ENCODE results near the gene OR52W1.

OR52W1 gene

DNA sequence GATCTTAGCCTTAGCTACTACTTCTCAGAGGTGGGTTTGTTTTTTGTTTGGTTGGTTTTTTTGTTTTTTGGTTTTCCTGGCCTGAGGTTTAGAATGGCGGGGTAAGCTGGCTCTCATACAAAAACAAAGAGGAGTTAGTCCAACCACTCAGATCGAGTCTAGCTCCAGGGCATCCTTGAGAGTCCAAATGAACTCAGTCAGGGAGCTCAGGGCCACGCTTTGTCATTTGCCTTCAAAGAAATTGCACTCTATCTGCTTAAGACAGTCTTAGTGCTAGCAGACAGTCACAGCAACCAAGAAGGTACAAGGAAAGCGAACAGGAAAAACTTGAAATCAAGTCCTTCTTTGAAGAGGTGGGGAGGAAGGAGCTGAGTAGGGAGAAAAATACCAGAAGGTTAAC lies 17.5 kb downstream of the OR52W1 start:
- TF ChIP-seq, protein P1, sequence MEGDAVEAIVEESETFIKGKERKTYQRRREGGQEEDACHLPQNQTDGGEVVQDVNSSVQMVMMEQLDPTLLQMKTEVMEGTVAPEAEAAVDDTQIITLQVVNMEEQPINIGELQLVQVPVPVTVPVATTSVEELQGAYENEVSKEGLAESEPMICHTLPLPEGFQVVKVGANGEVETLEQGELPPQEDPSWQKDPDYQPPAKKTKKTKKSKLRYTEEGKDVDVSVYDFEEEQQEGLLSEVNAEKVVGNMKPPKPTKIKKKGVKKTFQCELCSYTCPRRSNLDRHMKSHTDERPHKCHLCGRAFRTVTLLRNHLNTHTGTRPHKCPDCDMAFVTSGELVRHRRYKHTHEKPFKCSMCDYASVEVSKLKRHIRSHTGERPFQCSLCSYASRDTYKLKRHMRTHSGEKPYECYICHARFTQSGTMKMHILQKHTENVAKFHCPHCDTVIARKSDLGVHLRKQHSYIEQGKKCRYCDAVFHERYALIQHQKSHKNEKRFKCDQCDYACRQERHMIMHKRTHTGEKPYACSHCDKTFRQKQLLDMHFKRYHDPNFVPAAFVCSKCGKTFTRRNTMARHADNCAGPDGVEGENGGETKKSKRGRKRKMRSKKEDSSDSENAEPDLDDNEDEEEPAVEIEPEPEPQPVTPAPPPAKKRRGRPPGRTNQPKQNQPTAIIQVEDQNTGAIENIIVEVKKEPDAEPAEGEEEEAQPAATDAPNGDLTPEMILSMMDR (IDR thresholded peaks at IDR 0.05; ENCODE audit: borderline replicate concordance, insufficient read depth, low read depth, low read length), result no peak
- no peak overlapping the region for H3K4me3 ChIP-seq (ENCODE audit: low read depth, low read length)

DNA sequence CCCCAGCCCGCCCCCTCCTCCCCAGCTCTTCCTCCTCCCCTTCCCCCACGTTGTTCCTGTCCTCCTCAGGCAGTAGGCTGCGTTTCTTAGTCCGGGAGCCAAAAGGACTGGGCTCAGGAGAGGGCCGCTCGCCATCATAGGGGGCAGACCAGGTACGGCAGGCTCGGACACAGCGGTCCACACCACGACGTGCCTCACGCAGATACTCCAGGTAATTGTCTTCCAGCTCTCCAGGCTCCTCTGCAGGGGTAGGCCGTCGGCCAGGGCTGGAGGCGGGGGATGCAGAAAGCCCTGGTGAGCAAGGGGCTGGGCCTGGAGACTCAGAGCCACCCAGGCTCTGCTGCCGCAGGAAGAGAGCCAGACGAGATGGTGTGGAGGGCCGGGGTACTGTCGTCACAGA lies 18.7 kb downstream of the OR52W1 start:
- no peak overlapping the region for H3K4me3 ChIP-seq (ENCODE audit: low read depth, low read length)
- TF ChIP-seq, protein P1 (IDR thresholded peaks at IDR 0.05; ENCODE audit: borderline replicate concordance, insufficient read depth, low read depth, low read length), result no peak

DNA sequence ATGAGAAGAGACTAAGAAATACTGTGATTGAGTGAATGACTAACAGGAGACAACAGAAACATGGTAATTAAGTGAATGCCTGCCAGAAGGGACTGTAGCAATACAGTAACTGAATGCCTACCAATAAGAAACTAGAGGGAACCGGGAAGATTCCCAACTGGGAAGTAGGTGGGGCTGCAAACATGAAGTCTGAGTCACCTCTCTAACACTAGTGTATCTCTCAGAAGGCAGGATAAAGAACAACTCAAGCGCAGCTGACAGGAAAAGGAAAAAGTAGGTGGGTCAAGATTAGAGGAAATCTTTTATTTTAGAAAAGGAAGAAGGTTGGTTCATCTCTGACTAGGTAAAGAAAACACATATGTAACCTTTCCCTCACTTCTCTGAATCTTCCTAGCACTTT lies 20.3 kb downstream of the OR52W1 start:
- TF ChIP-seq, protein P1 (IDR thresholded peaks at IDR 0.05; ENCODE audit: borderline replicate concordance, insufficient read depth, low read depth, low read length), result no peak
- H3K4me3 ChIP-seq (ENCODE audit: low read depth, low read length), result no peak overlapping the region

DNA sequence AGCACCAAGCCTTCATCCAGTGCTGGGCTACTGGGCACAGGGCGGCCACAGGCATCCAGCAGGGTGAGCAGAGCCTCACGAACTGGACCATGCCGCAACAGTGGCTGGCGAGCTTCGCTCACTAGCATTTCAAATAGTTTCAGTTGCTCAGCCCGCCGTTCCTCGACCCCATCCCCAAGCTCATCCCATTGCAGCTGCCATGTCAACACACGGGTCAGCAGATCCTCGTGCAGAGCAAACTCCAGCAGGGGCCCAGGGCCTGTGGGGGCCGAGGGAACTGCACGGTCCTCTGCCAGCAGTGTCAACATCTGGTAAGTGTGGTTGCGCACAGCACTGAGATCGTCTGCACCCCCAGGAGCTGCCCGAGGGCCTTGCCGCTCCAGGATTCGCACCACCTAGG lies 24.8 kb downstream of the OR52W1 start:
- H3K4me3 ChIP-seq (ENCODE audit: low read depth, low read length), result no peak overlapping the region
- TF ChIP-seq, protein P1 (IDR thresholded peaks at IDR 0.05; ENCODE audit: borderline replicate concordance, insufficient read depth, low read depth, low read length), result no peak

DNA sequence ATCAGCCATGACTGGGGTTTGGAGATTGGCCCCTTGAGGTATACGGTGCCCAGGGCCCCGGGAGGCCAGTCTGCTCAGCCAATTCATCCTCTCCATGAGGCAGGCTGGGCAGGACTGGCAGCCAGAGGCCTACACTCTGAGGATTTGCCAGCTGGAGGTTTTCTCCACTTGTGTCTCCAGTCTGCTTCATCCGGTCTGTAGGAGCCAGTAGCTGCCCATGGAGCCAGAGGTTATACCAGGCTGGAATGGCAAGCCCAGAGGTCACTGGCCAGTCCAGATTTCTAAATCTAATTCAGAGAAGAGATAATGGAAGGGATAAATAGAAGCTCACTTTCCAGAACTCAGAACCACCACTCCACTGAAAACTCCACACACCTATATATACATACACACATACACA lies 25.4 kb downstream of the OR52W1 start:
- H3K4me3 ChIP-seq (ENCODE audit: low read depth, low read length), result no peak overlapping the region
- TF ChIP-seq, protein P1 (IDR thresholded peaks at IDR 0.05; ENCODE audit: borderline replicate concordance, insufficient read depth, low read depth, low read length), result no peak

DNA sequence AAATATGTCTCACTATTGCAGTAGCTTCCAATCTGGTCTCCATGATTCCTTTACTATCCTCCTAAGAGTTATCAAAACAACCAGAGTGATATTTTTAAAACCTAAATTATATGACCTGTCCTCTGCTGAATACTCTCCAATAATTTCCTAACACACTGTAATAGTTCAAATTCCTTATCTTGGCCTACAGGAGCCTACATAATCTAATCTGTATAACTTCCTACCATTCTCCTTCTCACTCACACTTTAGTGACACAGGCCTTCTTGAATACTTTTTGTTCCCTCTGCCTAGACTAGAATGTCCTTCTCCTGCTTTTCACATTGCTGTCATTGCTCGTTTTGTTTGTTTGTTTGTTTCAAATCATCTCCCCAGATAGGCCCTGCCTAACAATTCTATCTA lies 26.0 kb downstream of the OR52W1 start:
- H3K4me3 ChIP-seq (ENCODE audit: low read depth, low read length), result no peak overlapping the region
- TF ChIP-seq, protein P1 (IDR thresholded peaks at IDR 0.05; ENCODE audit: borderline replicate concordance, insufficient read depth, low read depth, low read length), result no peak

DNA sequence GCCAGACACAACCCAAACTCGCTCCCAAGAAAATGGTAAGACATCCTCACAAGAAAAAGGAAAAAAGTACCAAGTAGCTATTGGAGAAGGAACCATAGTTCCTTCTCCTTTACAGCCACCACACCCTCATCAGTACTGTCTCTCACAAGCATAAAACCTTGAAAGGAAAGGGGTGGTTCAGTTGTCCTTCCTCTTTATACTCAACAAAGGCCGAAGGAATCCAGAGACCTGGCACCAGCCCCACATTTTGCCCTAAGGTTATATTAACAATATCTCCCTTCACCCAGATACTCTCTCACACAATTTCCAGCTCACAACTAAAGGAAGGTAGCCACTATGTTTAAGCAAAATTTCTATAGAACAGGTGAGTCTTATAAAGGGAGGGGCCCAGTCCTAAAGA lies 26.9 kb downstream of the OR52W1 start:
- TF ChIP-seq, protein P1 (IDR thresholded peaks at IDR 0.05; ENCODE audit: borderline replicate concordance, insufficient read depth, low read depth, low read length), result no peak
- H3K4me3 ChIP-seq (ENCODE audit: low read depth, low read length), result no peak overlapping the region
